OCI-LY7 (cell line): ENCODE results near the gene TMEM50B. TPM values are rescaled to one million over a fixed set of nuclear protein-coding genes. Genes with fewer than 3 reads are reported as not detected.
A peak's percentile ranks its signal among the peaks of the same experiment; 100 is the strongest.

Source experiments
- BruUV-seq: library from RNA; stranded (reverse); fragments of 400-500 nt; replicated peaks from 2 replicates; lab custom pipeline; 2021; lab: Mats Ljungman, UMichigan
- CTCF ChIA-PET: fragments of 300-600 bp; sonication (Branson Sonifier 250); formaldehyde crosslinking; loops from one replicate; lab custom pipeline; 2022; ENCODE audit warnings: antibody characterized with exemption; ENCODE audit not compliant: unreplicated experiment; lab: Charles Lee
- POLR2A ChIA-PET: fragments of 300-600 bp; sonication (Branson Sonifier 250); formaldehyde crosslinking; loops from one replicate; lab custom pipeline; 2022; ENCODE audit warnings: antibody characterized with exemption; lab: Charles Lee
- DNase-seq: peaks from one replicate; pipeline ENCODE4 v3.0.0-alpha.2; 2015; ENCODE audit warnings: low spot score
- H2AFZ ChIP-seq: fragments of 200-600 bp; sonication (generic), shearing (Covaris generic); 2 replicates; pipeline ENCODE4 v1.6.1; 2014; ENCODE audit warnings: mild to moderate bottlenecking, antibody characterized with exemption, low read length, moderate library complexity
- H3K27ac ChIP-seq: fragments of 200-600 bp; sonication (generic); 2 replicates; pipeline ENCODE4 v1.5.1; 2014; ENCODE audit warnings: mixed run types, low read depth, mild to moderate bottlenecking, moderate library complexity, low read length, inconsistent platforms; ENCODE audit not compliant: poor library complexity, severe bottlenecking
- H3K36me3 ChIP-seq: fragments of 200-600 bp; sonication (generic); 2 replicates; pipeline ENCODE4 v1.6.1; 2014; ENCODE audit warnings: mild to moderate bottlenecking, antibody characterized with exemption, low read length, moderate library complexity, mixed read lengths; ENCODE audit not compliant: insufficient read depth
- H3K4me1 ChIP-seq: fragments of 200-600 bp; sonication (generic); 2 replicates; pipeline ENCODE4 v1.5.1; 2014; ENCODE audit warnings: mild to moderate bottlenecking, low read length; ENCODE audit not compliant: insufficient read depth, poor library complexity, severe bottlenecking
- H3K4me2 ChIP-seq: fragments of 200-600 bp; sonication (generic); 2 replicates; pipeline ENCODE4 v1.6.1; 2014; ENCODE audit warnings: mild to moderate bottlenecking, low read length
- H3K4me3 ChIP-seq: fragments of 200-600 bp; sonication (generic); 2 replicates; pipeline ENCODE4 v1.5.1; 2014; ENCODE audit warnings: mild to moderate bottlenecking, low read depth, low read length; ENCODE audit not compliant: poor library complexity, severe bottlenecking
- H3K79me2 ChIP-seq: fragments of 200-600 bp; sonication (generic); 2 replicates; pipeline ENCODE4 v1.6.1; 2016; ENCODE audit warnings: low read depth, mild to moderate bottlenecking, low read length, moderate library complexity, mixed read lengths; ENCODE audit not compliant: insufficient read depth
- H3K9me2 ChIP-seq: fragments of 200-600 bp; sonication (generic); 2 replicates; pipeline ENCODE4 v1.6.1; 2016; ENCODE audit warnings: mild to moderate bottlenecking, low read length, mixed read lengths; ENCODE audit not compliant: insufficient read depth
- H3K9me3 ChIP-seq: fragments of 200-600 bp; sonication (generic); 2 replicates; pipeline ENCODE4 v1.6.1; 2014; ENCODE audit warnings: mild to moderate bottlenecking, mixed run types, low read length, mixed read lengths
- H4K20me1 ChIP-seq: fragments of 200-600 bp; sonication (generic); 2 replicates; pipeline ENCODE4 v1.6.1; 2014; ENCODE audit warnings: mild to moderate bottlenecking, antibody characterized with exemption, low read length, moderate library complexity, mixed read lengths; ENCODE audit not compliant: insufficient read depth
- EZH2phosphoT487 ChIP-seq: fragments of 200-600 bp; sonication (generic); IDR thresholded peaks from 2 replicates; pipeline ENCODE4 v1.6.1; 2018; ENCODE audit warnings: low read depth, borderline replicate concordance, mild to moderate bottlenecking, mixed run types, antibody characterized with exemption, low read length, moderate library complexity, mixed read lengths
- intact Hi-C: fragments of 100-400 bp; cut with micrococcal nuclease; formaldehyde crosslinking; loops from one replicate; pipeline ENCODE4 v1.10.0; 2022; ENCODE audit not compliant: unreplicated experiment
- total RNA-seq, 2 experiments: library from RNA; depleted of rRNA in 1 of 2; stranded (reverse); fragments of >200 nt in 1 of 2; shearing (Covaris generic) in 1 of 2; gene quantifications; 2 replicates each; pipeline ENCODE4 v1.2.3, GENCODE V29; 2014 to 2022
- TF ChIP-seq, protein P1 (sequence below): fragments of 200-600 bp; sonication (generic); conservative IDR thresholded peaks from 2 replicates; pipeline ENCODE4 v1.5.1; 2014; ENCODE audit warnings: mild to moderate bottlenecking, antibody characterized with exemption, low read length, moderate library complexity, mixed read lengths

The TMEM50B gene
- total RNA-seq, 2 experiments from 2014 or later: 24.4 to 30.3 TPM

DNA sequence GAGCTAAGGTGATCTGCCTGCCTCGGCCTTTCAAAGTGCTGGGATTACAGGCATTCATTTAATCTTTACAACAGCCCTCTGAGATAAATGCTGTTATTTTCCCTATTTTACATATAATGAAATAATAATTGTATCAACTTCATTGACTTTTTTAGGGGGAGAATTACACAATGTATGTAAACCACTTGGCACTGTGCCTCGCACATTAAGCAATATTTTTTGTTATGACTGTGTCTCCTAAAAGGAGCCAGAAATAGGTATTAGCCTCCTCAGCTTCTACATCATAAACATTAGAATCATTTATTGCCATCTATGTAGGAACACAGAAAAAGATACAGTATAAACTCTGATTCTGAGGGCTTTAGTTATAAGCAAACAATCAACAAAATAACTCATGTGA is 12.8 kb upstream of the TMEM50B start:
- Histone ChIP-seq H3K4me1 (peaks cover 11% of the 10 kb centered on the region), H4K20me1 (no peaks in the 10 kb centered on the region), H2AFZ (no peak overlapping the region), H3K4me2 (no peak overlapping the region), H3K9me2 (no peaks in the 10 kb centered on the region), H3K36me3 (no peaks in the 10 kb centered on the region), H3K79me2 (no peaks in the 10 kb centered on the region), H3K9me3 (no peaks in the 10 kb centered on the region), H3K4me3 (no peak overlapping the region), H3K27ac (no peak overlapping the region)
- no TSS peak for BruUV-seq
- POLR2A ChIA-PET: interaction anchor here (0.6 to 4.4 kb wide), 5 partner anchors 12 to 717 kb away, joined by 3 to 43 read pairs (median 4); partner anchors contain the start of genes SON and TMEM50B
- intact Hi-C loops: loop anchor here (5.0 kb wide), 1 partner anchor 50 kb away; the partner anchor contains the start of genes GART and SON
- CTCF ChIA-PET: no interaction called here
- no peak for DNase-seq
- TF ChIP-seq, protein P1, sequence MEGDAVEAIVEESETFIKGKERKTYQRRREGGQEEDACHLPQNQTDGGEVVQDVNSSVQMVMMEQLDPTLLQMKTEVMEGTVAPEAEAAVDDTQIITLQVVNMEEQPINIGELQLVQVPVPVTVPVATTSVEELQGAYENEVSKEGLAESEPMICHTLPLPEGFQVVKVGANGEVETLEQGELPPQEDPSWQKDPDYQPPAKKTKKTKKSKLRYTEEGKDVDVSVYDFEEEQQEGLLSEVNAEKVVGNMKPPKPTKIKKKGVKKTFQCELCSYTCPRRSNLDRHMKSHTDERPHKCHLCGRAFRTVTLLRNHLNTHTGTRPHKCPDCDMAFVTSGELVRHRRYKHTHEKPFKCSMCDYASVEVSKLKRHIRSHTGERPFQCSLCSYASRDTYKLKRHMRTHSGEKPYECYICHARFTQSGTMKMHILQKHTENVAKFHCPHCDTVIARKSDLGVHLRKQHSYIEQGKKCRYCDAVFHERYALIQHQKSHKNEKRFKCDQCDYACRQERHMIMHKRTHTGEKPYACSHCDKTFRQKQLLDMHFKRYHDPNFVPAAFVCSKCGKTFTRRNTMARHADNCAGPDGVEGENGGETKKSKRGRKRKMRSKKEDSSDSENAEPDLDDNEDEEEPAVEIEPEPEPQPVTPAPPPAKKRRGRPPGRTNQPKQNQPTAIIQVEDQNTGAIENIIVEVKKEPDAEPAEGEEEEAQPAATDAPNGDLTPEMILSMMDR: no peak
- TF ChIP-seq EZH2phosphoT487: no peak

DNA sequence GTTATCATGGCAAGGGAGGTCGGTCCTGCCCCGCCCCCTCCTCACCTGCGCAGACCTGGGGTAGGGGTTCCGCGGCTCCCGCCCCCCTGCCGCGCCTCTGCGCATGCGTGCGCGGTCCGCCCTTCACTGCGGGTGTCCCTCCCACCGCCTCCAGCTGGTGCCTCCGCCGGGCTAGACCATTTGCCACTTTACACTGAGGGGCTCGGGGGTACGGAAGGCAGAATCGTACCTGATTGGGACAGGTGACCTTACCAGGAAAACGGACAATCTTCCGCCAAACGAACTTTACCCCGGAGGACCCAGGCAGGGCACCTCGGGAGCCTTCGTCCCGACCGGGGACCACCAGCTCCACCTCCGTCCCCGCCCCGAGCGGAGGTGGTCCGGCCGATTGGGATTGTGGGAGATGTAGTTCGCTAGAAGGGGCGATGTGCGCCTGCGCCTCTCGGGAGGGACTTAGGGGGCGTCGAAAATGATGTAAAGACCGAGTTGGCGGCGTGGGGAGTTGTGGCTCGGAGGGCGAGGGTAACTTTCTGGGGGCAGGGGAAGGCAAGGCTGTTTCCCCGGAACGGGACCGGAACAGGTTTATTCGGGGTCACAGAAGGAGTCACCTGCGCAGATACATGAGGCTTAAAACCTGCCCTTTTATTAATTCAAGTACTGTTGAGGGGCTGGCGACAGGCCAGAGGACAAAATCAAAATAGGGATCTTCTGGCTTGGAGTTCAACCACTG is 11.8 kb upstream of the TMEM50B start, which contains the start of gene DNAJC28:
TSS of gene DNAJC28 (minus strand) at position 344 of the 730 bp plus-strand sequence. CDS start 2,323 bp downstream, outside the sequence.
- H3K4me3 ChIP-seq: peak within 1 kb of the TSS; percentile 72
- intact Hi-C loops: loop anchor here (5.0 kb wide), 1 partner anchor 51 kb away; the partner anchor contains the start of genes GART and SON
- peak; percentile 96 for DNase-seq

More for the DNA sequence above, 11.8 kb upstream of the TMEM50B start, which contains the start of gene DNAJC28:
- peak within 1 kb of the TSS; percentile 13 for H3K27ac ChIP-seq
- ChIA-PET CTCF (interaction anchor here (0.6 to 1.0 kb wide), 3 partner anchors 11 to 115 kb away, joined by 3 to 5 read pairs (median 3); partner anchors contain the start of genes SON and TMEM50B), POLR2A (interaction anchor here (0.6 to 4.4 kb wide), 11 partner anchors 11 to 785 kb away, joined by 3 to 43 read pairs (median 4); partner anchors contain the start of genes DONSON, SON and TMEM50B)
- TF ChIP-seq, protein P1: no peak
- TF ChIP-seq EZH2phosphoT487: no peak
- H3K9me2 ChIP-seq: no peaks in the 10 kb centered on the region
- peaks cover 11% of the 10 kb centered on the region for H3K4me1 ChIP-seq
- peak within 1 kb of the TSS; percentile 89 for H2AFZ ChIP-seq
- H3K36me3 ChIP-seq: no peaks in the 10 kb centered on the region
- peak within 1 kb of the TSS; percentile 78 for H3K4me2 ChIP-seq
- no peaks in the 10 kb centered on the region for H3K79me2 ChIP-seq
- BruUV-seq: no TSS peak
- H3K9me3 ChIP-seq: no peaks in the 10 kb centered on the region
- H4K20me1 ChIP-seq: no peaks in the 10 kb centered on the region
